ENCODE results near the gene EML6.

Gene EML6

DNA sequence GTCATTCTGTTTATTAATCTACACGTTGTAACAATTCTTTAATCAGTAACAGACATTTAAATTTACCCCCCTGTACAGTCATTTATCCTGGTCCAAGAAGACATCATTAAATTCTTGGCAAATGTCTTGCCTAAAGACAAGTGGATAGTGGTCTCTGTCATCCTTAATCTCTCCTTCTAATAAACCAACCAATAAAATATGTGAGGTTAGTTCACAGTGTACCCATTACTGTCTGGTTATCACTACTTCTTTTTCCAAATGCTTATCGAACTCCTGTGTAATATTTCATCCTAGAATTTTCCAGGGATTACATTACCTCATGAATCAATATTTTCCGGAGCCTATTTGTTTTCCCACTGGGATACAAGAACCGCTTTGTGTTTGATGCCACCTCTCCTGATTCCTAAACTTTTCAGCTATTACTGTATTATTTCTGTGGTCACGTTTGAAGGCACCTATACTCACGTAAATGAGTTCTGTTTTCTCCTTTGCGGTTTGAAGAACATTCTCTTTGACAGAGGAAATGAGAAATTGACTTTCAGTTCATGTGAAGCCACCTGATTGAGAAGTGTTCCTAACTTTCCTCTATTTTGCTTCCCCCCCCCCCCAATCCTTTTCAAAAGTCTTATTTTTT is 195.3 kb downstream of the EML6 start:
- no peak for DNase-seq

DNA sequence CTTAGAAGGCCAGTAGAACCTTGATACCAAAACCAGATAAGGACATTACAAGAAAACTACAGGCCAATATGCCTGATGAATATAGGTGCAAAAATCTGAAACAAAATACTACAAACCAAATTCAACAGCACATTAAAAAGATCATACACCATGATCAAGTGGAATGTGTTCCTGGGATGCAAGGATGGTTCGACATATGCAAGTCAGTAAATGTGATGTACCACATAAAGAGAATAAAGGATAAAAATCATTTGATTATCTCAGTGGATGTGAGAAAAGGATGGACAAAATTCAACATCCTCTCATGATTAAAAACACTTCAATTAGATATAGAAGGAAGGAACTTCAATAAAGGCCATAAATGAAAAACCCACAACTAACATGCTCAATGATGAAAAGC is 197.2 kb downstream of the EML6 start:
- no peak for DNase-seq

DNA sequence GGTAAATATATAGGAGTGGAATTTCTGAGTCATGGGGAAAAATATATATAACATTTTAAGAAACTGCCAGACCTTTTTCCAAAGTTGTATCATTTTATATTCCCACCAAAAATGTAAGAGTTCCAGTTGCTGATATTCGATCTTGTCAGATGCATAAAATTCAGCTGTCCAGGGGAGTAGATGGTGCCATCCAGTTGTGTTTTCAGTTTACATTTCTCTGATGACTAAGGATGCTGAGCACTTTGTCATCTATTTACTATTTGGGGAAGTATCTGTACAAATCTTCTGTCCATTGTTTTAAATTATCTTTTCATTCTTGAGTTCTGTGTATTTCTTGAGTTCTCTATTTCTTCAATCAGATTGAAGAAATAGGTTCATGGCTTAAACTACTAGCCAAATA is 200.7 kb downstream of the EML6 start:
- no peak for DNase-seq

DNA sequence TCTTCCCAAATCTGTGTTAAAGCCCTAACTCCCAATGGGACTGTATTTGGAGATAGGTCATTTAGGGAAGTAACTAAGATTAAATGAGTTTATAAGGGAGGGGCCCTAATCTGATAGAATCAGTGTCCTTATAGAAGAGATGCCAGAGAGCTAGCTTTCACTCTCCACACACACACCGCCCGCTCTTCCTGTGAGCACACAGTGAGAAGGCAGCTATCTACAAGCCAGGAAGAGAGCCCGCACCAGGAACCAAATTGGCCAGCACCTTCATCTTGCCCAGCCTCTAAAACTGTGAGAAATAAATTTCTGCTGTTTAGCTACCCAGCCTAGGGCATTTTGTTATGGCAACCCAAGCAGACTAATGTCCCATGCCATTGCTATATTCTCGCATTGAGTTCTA is 201.6 kb downstream of the EML6 start:
- DNase-seq: no peak

DNA sequence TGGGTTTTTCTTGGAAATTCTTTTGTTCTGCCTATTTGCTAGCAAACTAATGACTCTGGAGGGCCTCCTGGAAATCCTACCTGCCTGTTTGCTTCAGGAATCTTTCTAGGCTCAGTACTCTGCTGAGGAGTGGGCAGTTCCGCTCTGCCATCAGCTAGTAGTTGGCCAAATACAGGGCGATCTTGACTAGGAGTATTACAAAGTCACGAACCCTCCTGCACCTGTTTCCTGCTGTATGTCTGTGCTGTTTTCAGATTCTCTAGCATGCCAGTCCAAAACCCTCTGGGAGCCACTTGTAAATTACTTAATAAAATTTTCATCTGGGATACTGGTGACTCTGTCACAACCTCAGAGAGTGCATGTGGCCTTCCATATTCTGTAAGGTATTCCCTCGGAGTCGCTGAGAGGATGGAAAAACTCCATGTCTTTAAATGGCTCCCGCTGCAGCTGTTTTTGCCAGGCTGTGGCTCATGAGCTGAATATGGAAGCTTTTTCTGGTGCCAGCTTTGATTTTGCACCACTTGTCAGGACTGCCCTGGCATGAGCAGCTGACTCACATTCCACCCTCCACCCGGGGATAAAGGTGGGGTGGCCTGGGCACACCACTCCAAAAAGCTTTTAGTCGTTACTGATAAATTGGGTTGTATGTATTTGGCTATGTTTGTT is 203.8 kb downstream of the EML6 start:
- no peak for DNase-seq

DNA sequence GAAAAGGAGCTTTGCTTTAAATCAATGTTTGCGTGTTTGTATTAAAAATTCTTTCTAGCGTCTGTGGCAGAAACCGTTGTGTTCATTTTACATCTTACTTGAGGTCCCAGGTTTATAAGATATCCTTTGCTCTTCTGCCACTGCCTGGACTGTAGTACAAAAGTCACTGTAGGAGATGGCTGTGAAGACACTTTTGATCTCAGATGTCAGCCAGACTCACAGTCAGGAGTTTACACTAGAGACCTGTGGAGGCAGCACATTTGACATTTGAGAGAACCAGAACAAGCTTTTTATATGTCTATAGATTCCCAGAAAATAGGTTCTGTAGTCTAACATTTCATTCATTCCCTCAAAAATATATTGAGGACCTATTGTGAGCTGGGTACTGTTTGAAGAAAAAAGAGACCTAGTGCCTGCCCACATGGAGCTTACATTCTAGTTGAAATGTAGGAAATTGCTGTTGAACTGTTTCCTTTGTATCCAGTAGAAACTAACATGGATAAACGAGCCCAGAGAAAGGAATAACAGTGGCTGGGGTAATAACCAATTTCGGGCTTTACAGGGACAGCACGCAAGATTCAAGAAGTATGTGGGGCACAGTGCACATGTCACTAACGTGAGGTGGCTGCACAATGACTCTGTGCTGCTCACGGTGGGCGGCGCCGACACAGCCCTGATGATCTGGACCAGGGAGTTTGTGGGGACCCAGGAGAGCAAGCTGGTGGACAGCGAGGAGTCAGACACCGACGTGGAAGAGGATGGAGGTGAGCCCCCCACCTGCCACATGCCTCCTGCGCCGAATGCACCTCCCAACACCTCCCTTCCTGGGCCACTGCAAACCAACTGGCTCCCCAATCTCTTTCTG is 204.5 kb downstream of the EML6 start:
- DNase-seq: no peak

DNA sequence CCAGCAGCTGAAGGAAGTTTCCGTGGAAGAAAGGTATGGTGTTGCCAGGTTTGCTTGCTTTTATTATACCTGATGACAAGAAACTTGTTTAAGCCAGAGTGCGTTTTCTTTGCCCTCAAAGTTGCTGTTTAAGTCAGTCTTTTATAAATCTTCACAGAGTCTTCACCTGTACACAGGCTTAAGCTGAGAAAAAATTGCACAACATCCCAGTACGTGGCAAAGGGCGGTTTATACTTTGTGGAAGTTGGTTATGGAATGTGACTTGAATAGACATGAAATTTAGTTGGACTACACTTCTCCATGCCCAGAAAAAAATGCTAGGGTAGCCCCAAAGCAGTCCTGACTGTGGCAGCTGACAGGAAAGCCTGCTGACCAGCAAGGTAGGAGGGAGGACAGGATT is 205.3 kb downstream of the EML6 start:
- DNase-seq: no peak

DNA sequence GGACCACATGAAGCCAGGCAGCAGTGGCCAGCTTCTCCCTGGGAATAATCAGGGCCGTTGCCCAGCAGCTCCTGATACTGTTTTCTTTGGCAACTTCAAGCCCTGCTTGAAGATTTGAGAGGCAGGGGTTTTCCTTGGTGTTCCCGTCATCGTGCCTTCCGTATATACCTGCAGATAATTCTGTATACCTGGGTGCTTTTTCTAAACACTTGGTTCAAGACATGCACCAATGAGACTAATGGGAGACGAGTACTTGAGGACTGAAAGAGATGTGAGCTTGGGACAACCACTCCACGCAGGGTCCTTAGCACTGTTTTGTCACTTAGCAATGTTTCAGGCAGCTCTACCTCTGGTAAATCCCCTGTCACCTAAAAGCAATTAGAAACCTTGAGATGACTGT is 208.0 kb downstream of the EML6 start:
- no peak for DNase-seq

DNA sequence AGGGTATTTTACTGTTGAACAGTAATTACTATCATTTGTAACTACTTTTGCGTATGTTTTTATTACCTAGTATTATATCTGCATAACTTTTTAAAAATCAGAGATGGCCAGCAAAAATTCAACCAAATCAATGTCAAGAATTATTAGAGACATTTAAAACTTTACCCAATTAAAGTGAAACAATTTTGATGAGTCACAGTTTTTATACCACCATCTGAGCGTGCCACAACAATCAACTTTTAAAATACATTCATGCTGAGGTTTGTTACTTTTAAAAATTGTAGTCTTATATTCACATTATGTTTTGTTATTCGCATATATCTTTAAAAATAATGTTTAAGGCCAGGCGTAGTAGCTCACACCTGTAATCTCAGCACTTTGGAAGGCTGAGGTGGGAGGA is 211.9 kb downstream of the EML6 start:
- DNase-seq: no peak

DNA sequence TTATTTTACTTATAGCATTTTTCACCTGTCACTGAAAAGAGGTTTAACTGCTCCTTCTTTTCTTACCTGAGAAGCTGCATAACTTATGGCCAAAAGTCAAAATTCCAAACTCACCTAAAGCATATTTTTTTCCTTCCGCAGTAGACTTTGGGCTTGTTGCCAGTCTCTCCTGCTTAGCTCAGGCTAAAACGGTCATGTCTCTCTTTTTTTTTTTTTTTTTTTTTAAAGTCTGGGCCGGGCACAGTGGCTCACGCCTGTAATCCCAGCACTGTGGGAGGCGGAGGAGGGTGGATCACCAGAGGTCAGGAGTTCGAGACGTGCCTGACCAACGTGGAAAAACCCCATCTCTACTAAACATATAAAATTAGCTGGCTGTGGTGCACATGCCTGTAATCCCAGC is 213.3 kb downstream of the EML6 start:
- no peak for DNase-seq

DNA sequence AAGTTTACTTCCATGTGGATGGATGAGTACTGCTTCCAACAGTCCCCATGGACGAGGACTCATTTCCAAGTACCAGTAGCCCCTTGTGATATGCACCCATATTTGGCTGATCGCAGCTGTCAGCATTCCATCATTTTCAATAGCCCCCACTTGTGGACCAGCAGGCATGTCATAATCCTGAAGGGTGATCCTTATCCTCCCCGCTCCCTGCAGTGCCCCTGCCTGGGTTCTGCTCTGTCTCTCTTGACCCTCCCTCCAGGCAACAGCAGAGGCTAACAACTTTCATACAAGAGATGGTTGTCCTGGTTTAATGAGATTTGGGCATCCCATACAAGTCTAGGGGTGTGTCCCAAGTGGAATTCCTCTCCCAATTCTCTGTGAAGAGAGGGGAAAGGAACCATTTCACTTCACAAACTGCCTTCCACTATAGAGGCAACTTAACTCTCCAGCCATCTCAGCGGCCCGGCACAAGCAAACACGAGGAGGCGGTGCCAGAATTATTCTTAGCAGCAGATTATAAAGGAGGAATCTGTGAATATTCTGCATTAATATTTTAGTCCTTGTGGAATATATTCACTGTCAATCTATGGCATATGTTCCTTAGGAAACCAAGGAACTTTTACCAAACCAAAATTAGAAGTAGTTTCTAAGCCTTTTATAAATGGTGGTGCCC is 216.1 kb downstream of the EML6 start:
- no peak for DNase-seq

DNA sequence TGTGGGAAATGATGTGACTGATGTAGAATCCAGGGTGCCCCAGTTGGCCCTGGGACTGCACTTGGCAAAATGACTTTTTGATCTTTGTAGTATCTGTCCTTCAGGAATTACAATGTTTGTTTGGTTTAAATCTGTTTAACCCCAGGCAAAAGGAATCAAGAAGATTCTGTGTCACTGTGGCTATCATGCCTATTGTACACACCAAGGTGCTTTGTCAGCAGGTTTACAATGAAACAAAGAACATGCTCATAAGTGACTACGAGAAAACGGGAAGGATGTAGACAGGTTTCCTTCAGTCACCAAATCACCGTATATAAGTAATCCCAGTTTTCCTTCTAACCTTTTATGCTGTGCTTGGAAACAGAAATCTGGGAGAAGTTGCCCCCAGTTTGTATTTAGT is 217.3 kb downstream of the EML6 start:
- no peak for DNase-seq

DNA sequence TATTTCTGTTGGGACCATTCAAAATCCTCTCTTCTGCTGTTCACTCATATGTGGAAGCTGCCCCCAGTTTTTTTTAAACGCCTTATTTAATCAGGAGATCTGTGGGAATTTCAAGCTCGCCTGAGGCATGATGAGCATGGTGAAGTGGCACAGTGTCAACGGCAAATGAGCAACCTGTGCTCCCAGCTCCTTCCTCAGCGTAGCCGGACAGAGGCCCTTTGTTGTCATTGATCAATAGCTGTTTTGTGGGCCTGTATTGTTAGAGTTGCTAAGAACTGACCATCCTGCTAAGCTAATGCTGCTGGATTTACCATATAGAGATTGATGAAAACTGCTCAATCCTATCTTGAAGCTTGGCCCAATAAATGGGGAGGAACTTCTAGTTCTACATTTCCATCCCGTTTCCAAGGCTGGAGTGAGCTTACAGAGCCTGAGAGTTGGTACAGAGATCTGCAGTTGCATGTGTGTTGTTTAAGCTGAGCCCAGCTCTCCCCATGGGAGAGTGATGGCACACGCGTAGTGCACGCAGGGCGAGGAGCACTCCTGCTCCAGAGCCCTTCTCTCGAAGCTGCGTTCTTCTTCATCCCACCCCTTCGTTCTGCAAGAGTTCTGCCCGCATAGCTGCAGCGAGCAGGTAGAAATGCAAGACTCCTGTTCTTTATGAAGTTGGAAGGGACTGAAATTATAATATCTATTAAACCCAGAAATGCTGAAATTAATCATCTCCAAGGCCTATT is 218.0 kb downstream of the EML6 start:
- no peak for DNase-seq

DNA sequence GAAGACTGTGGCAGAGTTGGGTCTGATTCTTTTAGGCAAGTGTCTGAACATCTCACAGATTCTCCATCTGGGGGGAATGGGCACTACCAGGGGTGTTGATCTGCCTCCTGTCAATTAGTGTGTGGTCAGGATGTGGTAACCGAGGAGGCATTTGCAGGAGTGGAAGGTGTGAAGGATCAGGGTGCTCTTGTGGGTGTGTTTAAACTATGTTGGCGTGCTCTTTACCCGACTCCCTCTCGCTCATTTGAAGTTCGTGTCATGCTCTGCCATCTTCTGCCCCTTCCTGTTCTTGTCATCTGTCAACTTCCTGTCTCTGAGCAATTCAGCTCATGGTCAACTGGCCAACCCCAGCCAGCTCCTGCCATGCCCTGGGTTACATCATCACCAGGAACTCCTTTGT is 218.9 kb downstream of the EML6 start:
- DNase-seq: no peak

DNA sequence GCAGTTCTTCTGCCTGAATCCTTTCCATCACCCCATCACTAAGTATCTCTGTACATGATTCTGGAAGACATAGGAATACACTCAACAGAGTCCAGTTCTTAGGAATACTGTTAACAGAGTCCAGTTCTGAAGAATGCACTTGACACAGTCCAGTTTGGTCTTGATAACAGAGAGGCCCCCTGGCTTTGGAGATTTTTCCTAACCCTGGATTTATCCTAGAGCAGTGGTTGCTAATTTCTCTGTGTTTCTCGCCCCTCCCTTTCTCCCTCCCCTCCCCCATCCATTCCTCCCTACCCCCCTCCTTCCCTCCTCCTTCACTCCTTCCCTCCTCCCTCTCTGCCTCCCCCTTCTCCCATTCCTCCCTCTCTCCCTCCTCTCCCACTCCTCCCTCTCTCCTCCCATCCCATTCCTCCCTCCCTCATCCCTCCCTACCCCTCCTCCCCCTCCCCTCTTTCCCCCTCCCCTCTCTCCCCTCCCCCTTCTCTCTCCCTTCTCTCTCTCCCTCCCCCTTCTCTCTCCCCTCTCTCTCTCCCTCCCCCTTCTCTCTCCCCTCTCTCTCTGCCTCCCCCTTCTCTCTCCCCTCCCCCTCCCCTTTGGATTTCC is 221.4 kb downstream of the EML6 start:
- no peak for DNase-seq

DNA sequence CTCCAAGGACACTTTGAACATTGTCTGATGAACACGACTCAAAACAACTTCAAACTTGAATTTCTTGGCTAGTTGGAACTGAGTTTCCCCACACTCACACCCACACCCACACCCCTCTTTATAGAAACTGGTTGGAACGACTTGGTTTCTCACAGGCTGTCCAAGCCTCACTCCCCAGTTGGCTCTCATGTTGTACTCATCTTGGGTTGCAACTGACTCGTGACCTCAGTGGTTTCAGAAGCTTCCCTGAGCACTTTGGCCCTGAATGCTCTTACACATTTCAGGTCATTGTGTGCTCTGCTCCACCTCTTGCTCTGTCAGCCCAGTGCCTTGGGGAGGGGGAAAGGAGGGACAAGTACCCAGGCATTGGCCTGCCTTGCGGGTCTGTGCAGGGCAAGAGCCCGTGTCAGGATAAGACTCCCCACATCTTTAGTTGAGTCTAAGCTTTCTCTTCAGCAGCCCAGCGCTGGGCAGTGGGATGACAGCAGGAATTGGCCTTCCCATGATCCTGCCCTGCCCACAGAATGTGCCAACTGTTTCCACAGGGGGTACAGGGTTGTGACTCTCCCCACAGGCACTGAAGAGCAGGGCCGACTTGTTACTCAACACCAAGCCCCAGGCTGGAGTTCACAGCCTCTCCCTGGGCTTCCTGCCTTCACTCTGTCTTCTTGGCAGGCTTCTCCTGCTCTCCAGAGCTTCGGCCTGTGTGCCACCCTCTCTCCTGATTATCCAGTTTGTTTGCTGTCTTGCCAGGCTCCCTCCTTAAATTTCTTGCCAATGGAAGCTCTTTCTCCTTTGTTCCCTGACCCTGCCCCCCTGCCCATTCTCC is 222.1 kb downstream of the EML6 start:
- DNase-seq: no peak

DNA sequence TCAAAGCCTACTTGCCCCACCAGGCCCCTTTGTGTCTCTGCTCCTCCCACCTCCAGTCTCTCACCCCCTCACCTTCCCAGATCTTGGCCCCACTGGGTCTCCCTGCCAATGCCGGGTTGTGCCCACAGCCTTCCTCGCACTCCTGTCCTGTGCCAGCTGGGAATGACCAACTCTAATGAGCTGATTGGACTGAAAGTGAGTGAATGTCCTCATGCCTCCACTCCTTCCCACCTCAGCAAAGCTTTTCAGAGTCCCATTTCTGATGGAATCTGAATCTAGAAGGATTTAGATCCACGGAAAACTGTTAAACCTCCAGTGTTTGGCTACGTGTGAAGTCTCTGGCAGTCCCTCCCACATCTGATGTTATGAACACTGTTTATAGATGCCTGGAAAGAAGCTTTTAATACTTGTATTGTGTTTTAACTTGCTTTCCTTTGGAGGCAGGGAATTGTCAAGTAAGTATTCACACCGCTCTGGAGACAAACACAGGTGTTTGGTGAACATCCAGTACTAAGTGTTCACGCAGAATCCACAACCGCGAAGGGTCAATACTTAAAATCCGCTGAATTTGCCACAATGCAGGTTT is 222.9 kb downstream of the EML6 start:
- DNase-seq: no peak

DNA sequence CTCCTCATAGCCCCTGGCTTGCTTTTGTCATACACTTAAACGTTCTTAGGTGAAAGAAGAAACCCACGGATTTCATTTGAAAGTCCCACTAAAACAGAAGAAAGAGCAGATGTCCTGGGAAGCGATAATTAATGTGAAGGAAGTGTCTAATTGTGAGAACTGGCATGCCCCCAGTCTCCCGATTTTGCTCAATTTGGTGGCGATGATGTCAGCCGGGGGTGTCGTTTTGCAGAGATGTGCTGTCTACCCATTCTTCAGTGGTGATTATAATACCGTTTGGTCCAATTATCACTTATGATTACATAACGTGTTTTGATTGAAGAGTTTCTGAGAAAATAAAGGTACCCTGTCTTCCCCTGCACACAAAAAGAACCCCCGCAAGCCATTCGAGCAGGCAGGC is 223.7 kb downstream of the EML6 start:
- no peak for DNase-seq

DNA sequence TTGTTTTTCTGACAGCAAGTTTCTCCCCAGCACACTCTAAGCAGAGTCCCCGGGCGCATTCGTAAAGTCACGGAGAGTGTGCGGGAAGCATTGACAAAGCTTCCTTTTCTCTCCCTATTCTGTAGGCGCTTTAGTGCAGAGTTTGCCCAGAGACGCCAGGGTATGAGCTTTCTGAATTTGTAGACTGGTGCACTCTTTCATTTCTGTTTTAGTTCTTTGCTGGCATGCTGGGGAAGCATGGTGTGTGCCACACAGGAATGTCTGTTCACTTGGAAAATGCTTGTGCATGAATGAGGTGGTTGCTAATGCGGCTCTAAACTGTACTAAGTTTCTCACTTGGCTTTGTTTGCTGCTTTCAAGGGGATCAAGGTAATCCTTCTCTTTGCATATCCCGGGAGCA is 224.2 kb downstream of the EML6 start:
- DNase-seq: no peak

DNA sequence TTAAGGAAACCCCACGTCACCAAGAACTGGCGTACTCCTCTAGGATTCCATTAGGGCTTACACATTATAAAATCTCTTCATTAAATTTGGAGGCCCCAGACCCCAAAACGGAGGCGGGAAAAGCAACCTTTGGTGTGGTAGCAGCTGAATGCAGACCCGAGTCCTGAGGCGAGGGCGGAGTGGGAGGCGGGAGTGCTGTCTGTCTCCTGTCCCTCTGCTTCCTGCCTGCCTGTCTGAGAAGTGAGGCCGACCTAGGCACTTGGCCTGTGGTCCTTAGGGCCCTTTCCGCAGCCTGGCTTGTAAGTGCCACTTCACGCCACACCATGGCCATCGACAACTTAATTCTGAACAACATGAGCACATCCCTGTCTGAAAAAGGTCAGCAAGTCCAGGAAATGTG is 224.7 kb downstream of the EML6 start:
- no peak for DNase-seq

DNA sequence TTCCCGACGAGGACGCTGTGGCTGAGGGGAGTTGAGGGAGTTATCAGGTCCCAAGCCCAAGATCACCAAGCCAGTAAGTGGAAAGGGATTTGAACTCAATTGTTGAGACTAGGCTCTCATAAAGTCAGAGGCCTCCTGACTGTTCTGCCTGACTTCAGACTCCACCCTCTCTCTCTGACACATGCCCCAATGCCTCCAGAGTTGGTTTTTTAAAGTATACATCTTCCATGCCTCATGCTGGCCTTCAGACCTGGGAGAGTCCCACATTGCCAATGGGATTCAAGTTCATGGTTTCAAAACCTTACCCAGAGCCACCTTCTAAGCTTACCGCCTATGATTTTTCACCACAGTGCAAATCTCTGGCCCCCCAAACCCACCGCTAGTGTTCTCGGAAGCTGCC is 226.0 kb downstream of the EML6 start:
- no peak for DNase-seq
